HG03575 (cell line): Measurements from ENCODE around the gene COA6.
A peak's percentile ranks its signal among the peaks of the same experiment; 100 is the strongest.
"Not testable (repeated sequence)": the region's sequence is repeated elsewhere in the genome, so short reads cannot be mapped to it uniquely, and the experiment has no call there.

Experiments used
- ATAC-seq: cut with Tn5 transposase; IDR thresholded peaks from one replicate; pipeline ENCODE4 v1.9.1; 2021; ENCODE audit not compliant: unreplicated experiment, insufficient number of reproducible peaks, low FRiP score; ENCODE audit errors: extremely low read depth

The COA6 gene

GRCh38 chr1:234373064-234373958, at the start of gene COA6:
TSS of gene COA6 (plus strand) at chr1:234373456. CDS start at chr1:234373467, 11 bp downstream.
- peak; percentile 85 for ATAC-seq

GRCh38 chr1:234324821-234325220, 48.4 kb upstream of the COA6 start:
- ATAC-seq, result no peak

- no peak for ATAC-seq
Observed at GRCh38 chr1:234325878-234326496, 47.3 kb upstream of the COA6 start.

GRCh38 chr1:234326497-234327366, 46.5 kb upstream of the COA6 start:
- ATAC-seq, result no peak

GRCh38 chr1:234327577-234328164, 45.6 kb upstream of the COA6 start:
- no peak for ATAC-seq

GRCh38 chr1:234330843-234331215, 42.4 kb upstream of the COA6 start:
- ATAC-seq, result no peak

- no peak for ATAC-seq
Observed at GRCh38 chr1:234331507-234331906, 41.7 kb upstream of the COA6 start.

- ATAC-seq, result no peak
Observed at GRCh38 chr1:234336359-234336758, 36.9 kb upstream of the COA6 start.

- no peak for ATAC-seq
Observed at GRCh38 chr1:234337233-234337632, 36.0 kb upstream of the COA6 start.

GRCh38 chr1:234340528-234340927, 32.7 kb upstream of the COA6 start:
- ATAC-seq, result no peak

GRCh38 chr1:234342774-234343173, 30.5 kb upstream of the COA6 start:
- no peak for ATAC-seq

- no peak for ATAC-seq
Observed at GRCh38 chr1:234345237-234345636, 28.0 kb upstream of the COA6 start.

GRCh38 chr1:234348964-234349363, 24.3 kb upstream of the COA6 start:
- ATAC-seq, result no peak

GRCh38 chr1:234355782-234356510, 17.3 kb upstream of the COA6 start:
- ATAC-seq, result no peak

GRCh38 chr1:234356615-234357269, 16.5 kb upstream of the COA6 start:
- not testable (repeated sequence) for ATAC-seq

GRCh38 chr1:234357831-234358230, 15.4 kb upstream of the COA6 start:
- no peak for ATAC-seq

- ATAC-seq, result no peak
Observed at GRCh38 chr1:234361102-234361603, 12.1 kb upstream of the COA6 start.

- ATAC-seq, result no peak
Observed at GRCh38 chr1:234362558-234362957, 10.7 kb upstream of the COA6 start.
